Fibroblast of skin of abdomen (primary cell): Measurements from ENCODE around the gene STAMBPL1. TPM values are rescaled to one million over a fixed set of nuclear protein-coding genes. Genes with fewer than 3 reads are reported as not detected.
"Not testable (repeated sequence)": the region's sequence is repeated elsewhere in the genome, so short reads cannot be mapped to it uniquely, and the experiment has no call there.

Experiments used
- DNase-seq: peaks from one replicate; pipeline ENCODE4 v3.0.0-alpha.2; 2013
- polyA plus RNA-seq, 2 experiments: library from polyadenylated mRNA; unstranded; fragments of 120-200 nt; gene quantifications; one replicate each; pipeline ENCODE4 v1.2.1, GENCODE V29; 2013; ENCODE audit not compliant: insufficient read length in 2 of 2

Gene STAMBPL1
- polyA plus RNA-seq (2013, experiment 1 of 2; ENCODE audit: insufficient read length): 4.7 TPM
- polyA plus RNA-seq (2013, experiment 2 of 2; ENCODE audit: insufficient read length): 4.2 TPM

- no peak for DNase-seq
Measured at GRCh38 chr10:88879534-88880281, at the start of gene STAMBPL1. STAMBPL1 (plus strand) TSS chr10:88880245; CDS start chr10:88901709, 21,464 bp downstream.

- no peak for DNase-seq
Measured at GRCh38 chr10:88830643-88831268, 49.3 kb upstream of the STAMBPL1 start.

DNA sequence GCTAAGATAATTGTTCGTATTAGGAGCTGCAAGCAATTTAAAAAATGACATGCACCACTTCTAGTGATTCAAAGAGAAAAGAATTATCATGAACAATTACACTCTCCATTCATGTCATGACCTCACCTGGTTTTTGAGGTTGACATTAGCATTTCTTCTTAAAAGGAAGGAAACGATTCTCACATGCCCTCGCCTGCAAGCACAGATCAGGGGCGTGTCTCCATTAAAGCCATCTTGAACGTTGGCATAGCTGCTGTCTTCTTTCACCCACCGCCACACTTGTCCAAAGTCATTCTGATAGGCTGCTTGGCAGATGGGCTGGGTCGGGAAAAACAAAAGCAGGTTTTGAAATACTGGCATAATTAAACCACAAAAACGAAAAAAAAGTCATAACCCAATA is 48.3 kb upstream of the STAMBPL1 start:
- DNase-seq: no peak

DNA sequence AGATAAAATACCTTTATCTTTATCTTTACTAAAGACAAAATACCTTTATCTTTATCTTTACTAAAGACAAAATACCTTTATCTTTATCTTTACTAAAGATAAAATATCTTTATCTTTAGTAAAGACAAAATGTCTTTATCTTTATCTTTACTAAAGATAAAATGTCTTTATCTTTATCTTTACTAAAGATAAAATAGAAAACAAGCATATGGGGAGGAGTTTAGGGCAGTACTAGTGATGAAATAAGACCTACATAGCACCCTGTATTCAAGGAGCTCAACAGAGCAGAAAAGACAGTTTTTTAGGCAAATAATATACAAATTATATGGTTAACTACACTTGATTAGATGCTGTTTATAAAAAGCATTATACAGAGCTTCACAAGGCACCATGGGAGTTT is 47.7 kb upstream of the STAMBPL1 start:
- no peak for DNase-seq

DNA sequence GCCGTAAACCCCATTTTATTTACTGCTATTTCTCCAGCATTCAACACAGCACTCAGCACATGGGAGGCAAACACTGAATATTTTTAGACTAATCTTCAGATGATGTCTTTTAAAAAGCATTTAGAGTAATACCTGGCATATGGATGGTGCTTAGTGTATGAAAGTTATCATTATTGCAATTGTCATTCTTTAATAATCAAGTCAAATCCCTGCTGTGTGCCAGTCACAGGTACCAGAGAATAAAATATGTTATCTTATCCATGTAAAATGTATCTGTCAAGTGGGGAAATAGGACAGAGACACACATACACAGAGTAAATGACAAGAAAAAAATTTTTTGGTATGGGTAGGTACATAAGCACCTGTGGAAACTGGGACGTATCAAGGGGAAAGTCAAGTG is 46.9 kb upstream of the STAMBPL1 start:
- DNase-seq: no peak

DNA sequence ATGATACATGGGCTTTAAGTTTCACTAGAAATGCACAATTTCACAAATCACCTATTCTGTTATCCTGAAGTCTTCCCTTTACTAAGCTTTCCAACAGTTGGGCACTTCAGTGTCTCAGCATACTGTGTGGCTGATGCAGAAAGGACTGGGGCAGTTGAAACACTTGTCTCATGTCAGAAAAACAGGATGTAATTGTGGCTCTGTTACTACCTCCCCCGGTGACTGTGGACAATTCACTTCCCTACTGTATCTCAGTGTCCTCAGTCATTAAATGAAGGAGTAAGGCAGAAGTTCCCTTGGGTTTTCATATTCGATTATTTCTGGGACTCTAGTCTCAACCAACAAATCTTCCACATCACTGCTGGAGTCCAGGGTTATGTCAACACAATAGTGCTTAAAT is 46.3 kb upstream of the STAMBPL1 start:
- no peak for DNase-seq

GRCh38 chr10:88835096-88835909 is 44.7 kb upstream of the STAMBPL1 start:
- DNase-seq: peak; percentile 84

DNA sequence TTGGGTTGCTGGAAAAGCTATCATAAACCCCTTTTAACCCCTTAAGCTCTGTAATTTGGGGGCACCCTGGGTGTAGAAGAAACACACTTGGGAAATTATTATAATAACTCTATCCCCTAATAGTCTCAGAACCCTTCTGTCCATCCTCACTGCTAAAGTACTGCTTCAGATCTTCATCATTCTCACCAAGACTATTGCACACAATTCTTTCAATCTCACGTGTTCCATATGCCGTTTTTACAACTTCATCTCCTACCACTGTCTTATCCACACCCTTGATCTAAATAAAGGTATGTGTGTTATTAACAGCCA is 44.2 kb upstream of the STAMBPL1 start:
- DNase-seq: no peak

- not testable (repeated sequence) for DNase-seq
Measured at GRCh38 chr10:88837632-88838031, 42.4 kb upstream of the STAMBPL1 start.

DNA sequence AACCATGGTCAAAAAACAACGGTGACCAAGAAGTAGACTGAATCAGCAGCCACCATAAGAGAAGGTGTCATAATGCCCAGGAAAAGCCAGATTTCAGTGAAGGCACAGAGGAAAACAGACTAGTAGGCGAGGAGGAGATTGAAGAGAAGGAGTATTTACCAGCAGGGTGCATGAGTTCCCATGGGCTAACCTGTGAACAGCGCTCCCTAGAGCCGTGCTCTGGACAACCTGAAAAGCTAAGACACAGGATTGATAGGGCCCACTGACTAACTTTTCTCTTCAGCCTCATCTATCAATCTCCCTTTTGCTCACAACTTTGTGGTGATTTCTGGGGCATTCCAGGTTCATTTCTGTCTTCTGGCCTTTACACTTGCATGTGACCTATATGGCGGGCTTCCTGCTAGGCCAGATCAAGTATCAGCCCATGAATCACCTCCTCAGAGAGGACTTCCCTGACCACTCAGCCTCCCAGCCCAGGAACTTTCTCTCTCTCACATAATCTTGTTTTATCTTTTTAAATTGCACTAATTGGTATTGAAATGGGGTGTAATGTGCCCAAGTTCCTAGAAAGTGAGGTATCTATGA is 41.2 kb upstream of the STAMBPL1 start:
- DNase-seq: no peak

- no peak for DNase-seq
Measured at GRCh38 chr10:88840104-88840503, 39.9 kb upstream of the STAMBPL1 start.

DNA sequence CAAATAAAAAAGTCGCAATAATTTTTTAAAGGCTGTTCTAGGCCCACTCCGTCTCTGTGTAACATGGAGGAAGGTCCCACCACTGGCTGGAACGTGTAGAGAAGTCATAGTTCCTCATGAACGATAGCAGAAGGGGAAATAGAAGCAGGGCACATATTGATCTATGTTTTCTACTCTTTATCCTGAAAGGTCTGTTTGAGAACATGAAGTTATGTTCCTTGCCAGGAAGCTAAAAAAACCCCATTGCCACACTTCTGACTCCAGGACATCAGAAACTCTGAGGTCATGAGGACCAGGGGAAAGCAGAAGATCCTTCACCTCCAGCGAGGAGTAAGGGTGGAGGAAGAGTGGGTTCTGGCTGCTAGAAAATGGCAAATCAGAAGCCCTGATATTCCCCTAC is 39.2 kb upstream of the STAMBPL1 start:
- DNase-seq: no peak

- DNase-seq: no peak
Measured at GRCh38 chr10:88841316-88842111, 38.5 kb upstream of the STAMBPL1 start.

- no peak for DNase-seq
Measured at GRCh38 chr10:88843171-88843570, 36.9 kb upstream of the STAMBPL1 start.

DNA sequence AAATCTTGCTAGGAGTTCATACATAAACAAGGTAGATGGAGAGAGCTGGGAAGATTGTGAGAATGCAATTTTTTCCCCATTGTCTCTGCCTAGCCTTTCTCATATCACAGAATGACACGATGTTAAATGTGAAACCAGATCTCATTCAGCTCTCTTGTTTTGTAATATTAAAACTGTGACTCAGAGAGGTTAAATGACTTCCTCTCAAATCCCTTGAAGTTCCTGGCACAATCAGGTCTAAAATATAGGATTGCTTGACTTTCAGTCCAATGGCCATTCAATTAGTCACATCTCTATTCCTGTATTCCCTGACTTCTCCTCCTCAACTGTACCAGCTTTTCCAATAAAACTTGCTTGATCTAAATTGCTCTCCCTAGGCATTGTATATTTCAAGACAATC is 31.5 kb upstream of the STAMBPL1 start:
- DNase-seq: peak; percentile 69

DNA sequence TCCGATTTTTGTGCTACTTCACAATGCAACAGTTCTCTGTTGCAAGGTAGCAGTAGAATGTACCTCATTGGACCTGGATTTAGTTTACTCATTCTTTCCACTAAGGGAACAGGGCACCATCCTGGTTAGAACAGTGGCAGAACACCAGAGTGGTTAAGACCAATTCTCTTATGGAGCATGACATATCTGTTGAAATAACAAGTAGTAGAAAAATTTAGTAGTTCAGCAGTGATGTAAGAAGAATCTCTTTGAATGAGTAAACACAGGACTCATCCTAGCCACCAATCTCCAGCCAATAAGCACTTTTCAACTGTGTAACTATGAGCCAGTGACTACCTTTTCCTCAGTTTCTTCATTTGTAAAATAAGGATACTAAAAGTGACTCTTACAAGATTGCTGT is 30.8 kb upstream of the STAMBPL1 start:
- no peak for DNase-seq

DNA sequence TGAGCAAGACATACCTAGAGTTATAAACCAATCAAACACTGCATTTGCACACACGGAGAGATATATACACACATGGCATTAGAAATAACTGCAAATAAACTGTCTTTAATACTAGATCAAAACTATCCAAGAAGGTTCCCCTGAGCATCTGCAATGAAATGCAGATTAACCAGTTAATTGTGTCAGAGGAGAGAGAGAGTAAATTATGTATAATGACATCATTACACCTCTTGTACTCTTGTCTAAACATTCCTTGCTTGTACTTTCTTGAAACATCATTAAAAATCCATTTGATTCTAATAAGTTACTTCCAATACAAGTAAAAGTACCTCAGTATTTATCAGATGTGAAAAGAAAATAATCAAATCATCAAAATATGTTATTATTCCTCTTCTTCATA is 29.3 kb upstream of the STAMBPL1 start:
- DNase-seq: no peak

DNA sequence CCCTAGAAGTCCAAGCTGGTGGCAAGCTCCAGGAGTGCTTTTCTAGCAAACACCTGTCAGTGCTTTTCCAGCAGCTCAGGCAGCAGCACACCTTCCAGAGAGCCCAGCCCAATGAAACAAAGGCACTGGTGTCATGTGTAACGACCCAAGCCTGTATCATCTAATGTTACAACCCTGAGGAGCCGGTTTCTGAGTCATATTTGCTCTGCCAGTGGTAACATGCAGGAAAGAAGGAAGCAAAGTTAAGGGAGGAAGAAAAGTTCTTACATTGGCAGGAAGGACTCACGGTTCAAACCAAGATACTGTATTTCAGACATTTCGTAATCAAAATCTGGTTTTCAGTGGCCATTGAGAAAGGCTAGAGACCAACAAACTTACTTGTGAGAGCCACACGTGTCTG is 28.3 kb upstream of the STAMBPL1 start, which contains the start of gene ANKRD22:
TSS of gene ANKRD22 (minus strand) at position 139 of the 400 bp plus-strand sequence. CDS start 237 bp downstream, outside the sequence.
- peak; percentile 26 for DNase-seq

DNA sequence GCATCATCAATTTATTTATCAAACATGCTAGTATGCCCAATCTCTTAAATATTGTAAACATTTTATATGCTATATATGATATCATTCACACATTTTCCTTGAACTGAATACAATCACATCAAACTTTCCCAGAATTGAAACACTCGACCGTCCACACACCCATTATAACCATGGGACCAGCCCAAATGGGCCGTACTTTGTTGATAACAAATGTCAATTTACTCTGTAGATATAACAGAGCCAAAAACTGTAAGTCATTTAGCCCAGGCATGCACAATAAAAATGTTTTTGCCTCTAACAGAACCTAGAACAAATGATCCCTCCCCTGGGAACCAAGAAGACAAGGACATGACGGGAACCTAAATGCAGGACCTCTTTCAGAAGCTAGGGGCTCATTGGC is 27.7 kb upstream of the STAMBPL1 start:
- no peak for DNase-seq

- no peak for DNase-seq
Measured at GRCh38 chr10:88853155-88853881, 26.7 kb upstream of the STAMBPL1 start.

DNA sequence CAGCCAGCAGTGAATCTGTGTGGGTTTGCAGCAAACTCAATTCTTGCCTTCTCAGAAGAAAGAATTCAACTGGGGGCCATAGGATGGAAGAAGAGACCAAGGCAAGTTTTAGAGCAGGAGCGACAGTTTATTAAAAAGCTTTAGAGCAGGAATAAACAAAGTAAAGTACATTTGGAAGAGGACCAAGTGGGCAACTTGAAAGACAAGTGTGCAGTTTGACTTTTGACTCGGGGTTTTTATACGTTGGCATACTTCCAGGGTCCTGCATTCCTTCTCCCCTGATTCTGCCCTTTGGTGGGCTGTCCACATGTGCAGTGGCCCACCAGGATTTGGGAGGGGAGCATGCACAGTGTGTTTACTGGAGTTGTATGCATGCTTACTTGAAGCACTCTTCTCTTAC is 25.4 kb upstream of the STAMBPL1 start:
- no peak for DNase-seq
